A673 (cell line): ENCODE measurements around the gene DNAH3.

Experiments used
- EZH2 ChIP-seq: fragments of 200-600 bp; sonication (generic); IDR thresholded peaks from 2 replicates; pipeline ENCODE4 v1.6.1; 2017; ENCODE audit warnings: borderline replicate concordance, low read depth, mild to moderate bottlenecking, mixed read lengths, antibody characterized with exemption, low read length; ENCODE audit not compliant: poor library complexity, severe bottlenecking
- TF ChIP-seq, protein P1 (sequence below): fragments of 300-800, 200-600 bp; sonication (generic); conservative IDR thresholded peaks from 2 replicates; pipeline ENCODE4 v1.5.1; 2017; ENCODE audit warnings: low read depth, mild to moderate bottlenecking, antibody characterized with exemption, low read length, moderate library complexity, mixed read lengths

DNA sequence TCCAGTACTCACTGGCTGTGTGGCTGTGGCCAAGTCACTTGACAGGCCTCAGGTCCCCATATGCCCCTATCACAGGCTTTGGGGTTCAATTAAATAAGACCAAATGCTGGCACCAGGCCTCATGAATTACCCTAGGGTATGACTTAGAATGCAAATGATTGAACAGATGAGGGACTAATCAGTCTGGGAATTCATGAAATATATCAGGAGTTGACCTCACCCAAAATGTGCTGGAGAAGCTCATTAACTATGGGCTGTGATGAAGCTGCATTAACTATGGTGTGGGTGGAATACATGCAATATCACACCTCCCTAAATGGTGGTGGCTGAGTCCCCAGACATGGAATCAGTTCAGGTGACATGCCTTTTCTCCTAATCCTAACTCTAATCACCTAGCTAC, 72.1 kb downstream of the DNAH3 start:
- TF ChIP-seq, protein P1, sequence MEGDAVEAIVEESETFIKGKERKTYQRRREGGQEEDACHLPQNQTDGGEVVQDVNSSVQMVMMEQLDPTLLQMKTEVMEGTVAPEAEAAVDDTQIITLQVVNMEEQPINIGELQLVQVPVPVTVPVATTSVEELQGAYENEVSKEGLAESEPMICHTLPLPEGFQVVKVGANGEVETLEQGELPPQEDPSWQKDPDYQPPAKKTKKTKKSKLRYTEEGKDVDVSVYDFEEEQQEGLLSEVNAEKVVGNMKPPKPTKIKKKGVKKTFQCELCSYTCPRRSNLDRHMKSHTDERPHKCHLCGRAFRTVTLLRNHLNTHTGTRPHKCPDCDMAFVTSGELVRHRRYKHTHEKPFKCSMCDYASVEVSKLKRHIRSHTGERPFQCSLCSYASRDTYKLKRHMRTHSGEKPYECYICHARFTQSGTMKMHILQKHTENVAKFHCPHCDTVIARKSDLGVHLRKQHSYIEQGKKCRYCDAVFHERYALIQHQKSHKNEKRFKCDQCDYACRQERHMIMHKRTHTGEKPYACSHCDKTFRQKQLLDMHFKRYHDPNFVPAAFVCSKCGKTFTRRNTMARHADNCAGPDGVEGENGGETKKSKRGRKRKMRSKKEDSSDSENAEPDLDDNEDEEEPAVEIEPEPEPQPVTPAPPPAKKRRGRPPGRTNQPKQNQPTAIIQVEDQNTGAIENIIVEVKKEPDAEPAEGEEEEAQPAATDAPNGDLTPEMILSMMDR = no peak
- no peak for TF ChIP-seq EZH2
